Measurements from ENCODE around the gene EN2.

EN2 gene

DNA sequence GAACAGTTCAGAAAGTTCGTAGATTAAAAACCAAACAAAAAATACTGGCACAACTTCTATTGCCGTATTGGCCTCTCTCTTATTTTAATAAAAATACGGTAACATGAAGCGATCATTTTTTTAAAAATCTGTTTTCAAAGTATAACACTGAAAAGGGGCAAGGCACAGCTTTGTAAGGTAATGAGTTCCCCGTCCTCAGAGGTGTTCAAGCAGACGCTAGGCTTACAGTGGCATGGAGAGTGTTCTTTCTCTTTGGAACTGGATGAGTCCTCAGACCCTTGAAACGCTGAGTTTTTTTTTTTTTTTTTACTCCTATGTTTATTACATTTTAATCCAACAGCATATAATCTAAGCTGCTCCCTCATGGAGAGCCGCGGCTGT lies 7.8 kb downstream of the EN2 start:
- no peak for DNase-seq

DNA sequence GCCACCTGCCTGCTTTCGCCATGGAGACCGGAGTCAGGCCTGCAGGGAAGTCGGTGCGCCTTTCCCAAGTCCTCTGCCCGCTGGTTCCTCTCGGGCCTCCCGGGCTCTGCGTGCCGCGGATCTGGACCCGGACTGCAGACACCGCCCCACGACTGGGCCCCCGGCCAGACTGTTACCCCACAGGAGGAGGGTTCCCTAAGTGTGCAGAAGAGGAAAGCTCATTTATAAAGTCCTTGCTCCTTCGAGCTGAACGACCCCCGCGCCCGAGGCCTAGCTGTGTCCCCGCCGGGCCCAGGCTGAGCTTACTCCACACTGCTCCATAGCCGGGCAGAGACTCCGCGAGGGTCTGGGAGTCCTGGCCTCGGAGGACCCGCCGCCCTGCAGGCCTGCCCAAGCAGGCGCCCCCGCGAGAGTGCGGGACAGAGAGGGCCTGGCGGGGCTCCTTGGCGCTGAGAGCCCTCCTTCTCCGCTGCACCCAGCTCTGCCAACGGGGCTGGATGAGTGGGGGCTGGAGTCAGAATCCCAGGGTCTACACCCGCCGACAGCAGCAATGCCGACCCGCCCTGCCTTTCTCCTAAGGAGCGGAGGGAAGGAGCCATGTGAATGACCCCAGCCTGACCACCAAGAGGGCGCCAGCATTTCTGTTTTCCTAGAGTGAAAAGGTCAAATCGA lies 8.3 kb downstream of the EN2 start:
- no peak for DNase-seq

DNA sequence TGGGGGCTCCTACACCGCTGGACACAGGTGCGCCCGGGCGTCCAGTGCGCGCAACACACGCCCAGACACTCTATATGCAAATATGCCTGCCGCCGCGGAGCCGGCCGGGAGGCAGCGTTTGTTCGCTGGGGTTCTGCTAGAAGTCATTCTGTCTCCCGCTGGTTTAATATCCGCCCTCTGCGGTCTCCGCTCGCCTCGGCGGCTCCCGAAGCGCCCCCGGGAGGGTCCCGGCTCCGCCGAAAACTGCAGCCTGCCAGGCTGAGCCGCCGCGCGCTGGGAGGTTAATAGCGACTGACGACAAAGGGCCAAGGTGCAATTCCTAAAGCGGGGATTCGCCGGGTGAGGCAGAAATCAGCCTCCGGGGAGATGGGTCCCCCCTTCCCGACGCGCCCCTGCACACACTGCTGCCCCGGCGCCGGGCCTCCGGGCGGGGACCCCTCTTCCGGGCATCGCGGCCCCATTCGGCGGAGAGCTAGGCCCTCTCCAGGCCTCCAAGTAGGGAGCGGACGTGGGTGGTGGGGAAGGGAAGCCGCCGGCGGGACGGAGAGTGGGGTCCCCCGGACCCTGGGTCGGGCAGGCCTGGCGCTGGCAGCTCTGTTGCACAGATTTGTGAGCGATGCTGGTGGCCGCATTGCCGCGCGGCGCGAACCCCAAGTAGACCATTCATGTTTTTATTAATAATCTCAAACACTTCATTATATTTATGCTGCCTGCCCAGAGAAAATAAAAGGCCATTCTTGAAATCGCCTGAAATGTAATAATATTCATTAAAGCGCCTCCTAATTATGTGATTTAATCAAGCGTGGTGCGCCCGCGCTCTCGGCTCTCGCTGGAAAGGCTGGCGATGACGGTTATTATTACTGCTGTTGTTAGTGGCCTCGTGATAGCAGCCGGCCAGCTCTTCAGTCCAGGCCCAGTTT lies 9.1 kb downstream of the EN2 start:
- DNase-seq = no peak

DNA sequence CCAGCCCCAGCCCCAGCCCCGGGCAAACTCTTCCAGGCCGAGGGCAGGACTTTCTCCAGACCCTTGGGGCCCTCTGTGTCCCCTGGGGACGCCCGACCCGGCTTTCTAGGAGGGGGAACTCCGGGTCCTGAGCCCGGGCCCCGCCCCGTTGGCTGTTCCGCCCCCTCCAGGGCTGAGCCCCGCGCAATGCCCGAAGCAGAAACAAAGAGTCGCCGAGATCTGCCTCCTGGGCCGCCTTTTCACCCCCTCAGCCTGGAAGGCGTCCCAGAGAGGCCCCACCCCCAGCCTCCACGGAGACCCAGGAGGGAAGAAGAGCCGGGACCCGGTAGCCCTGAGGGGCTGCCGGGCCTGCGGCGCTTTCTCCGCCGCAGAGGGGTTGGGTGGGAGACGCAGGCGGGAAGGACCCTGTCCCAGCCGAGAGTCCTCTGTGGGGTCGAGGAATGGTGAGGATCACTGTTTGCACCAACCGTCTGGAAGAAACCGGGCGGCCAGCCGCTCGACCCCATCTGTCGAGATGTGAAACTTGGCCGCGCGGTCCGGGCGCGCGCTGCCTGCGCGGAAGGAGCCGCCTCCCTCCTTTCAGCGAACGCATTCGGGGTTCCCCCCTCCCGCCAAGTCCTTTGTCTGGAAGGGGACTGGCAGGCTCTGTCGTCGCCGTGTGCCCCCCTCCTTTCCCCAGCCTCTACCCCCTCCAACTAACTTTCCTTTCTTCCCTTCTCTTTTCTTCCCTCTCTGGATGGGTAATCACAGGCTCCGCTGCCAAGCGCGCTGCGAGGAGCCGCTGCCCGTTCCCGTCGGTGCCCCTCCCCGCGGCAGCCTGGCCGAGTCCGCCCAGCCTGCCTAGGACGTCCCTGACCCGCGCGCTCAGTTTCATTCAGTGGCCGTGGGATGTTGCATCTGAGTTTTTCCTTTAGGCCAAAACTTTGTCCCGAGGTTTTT lies 10.2 kb downstream of the EN2 start:
- no peak for DNase-seq

DNA sequence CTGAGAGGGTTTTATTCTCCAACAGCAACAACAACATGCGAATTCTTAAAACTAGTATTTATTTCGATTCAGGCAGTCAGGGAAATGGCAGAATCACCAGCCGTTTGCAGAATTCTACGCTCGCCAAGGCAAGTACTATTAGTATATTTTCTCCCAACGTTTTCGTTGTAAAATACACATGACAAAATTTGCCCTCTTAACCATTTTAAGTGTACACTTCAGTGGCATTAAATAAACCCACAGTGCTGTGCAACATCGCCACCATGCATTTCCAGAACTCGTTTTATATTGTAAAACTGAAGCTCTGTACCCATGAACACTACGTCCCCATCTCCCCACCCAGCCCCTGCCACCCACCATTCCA lies 10.8 kb downstream of the EN2 start:
- DNase-seq = no peak

DNA sequence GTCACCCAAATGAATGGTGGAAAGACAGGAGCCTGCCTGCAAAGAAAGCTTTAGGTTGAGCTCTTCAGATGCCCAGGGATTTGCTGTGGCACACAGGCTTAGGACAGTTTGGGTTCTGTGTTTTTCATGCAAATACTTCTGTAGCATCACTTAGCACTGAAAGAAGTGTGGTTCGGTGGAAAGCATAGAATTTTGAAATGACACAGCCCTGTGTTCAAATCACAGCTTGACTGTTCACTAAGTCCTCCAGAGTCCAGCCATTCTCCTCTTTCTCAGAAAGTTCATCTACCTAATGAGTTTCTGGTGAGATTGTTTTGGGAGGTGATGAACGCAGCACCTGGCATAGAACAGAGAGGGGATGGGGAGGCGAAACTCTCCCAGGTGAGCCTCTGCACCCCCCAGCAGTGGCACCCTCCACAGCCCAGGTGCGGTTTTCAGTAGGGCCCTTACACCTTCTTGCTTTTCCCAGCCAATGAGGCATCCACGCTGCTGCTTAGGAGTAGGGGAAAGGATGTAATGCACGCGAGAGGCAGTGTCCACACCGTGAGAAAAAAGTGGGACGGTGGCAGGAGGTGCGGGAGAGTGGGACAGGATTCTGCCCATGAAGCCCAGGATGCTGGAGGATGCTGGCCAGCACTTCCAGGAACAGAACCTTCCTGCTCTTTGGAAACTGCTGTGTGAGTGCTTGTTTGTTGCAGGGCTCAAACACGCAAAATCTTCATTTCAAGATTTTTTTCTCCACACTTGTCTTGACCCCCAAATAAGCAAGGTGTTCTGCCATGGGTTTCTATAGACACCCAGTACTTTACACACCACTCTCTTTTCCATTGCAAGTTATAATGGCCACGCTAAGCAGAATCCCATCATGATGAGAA lies 11.6 kb downstream of the EN2 start:
- DNase-seq = no peak

DNA sequence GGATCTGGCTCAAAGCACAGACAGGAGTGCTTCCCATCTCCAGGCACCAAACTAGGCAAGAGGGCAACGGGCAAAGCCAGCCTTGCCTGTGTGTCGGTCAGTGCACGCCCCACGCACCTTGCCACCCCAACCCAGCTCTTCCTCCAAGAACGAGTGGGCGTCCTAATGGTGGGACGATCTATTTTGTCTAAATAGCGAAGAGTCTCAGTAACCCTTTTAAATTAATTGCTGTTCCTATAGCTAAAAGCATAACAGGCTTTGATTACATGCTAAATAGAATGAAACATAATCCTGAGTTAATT lies 12.2 kb downstream of the EN2 start:
- no peak for DNase-seq

DNA sequence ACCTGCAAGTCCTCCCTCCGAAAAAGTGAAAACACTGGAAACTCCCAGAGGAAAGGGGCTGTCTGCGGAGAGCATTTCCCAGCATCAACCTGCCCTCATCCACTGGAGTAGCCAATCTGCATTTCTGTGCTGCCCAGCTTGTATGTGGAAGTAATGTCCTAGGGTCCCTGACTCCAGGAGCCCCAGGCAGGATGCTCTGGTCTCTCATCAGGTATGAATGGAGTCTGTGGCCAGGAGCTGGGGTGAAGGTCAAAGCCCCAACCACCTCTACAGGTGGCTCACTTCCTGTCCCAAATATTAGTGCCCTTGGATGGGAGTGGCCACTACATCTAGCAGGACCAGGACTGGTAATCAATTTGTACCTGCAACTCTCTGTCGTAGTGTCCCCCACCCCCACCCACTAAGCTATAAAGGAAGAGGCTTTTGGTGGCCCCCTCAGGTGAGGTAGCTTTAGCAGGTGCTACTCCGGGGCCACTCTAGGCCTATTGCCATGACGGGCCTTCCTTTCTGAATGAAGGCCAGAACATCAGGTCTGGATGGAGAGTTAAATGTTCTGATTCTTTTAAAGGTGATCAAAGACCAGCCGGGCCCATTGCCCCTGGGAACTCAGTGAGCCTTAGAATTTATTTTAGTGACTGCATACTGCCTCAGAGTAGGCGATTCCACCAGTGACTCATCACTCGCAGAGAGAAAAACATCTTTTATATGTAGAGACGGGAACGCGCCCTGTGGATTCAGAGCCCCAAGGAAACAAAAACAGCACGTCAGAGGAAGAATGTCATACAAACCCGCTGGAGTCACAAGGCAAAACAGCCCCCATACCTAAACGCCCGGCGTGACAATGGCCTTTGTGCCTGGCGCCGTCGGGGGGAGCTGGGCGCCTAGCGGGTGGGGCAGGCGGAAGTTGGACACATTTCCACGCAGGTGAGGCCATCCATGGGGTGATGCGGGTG lies 13.0 kb downstream of the EN2 start:
- DNase-seq = no peak

DNA sequence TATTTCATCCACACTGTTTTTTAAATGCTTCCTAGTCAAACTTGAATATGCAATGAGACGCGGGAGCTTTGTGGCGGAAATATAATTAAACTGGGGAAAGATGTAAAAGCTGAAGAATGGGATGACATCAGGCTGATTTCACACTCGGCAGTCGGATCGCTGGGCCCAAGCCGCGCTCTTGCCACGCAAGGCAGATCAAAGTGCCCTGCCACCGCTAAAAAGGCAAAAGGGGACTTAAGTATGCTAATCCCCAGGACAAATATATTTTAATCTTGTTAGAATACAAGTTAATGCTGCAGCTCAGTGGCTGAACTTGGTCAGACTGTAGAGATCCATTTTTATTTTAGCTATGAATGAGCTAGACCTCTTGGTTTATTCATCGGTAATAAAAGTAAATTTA lies 13.8 kb downstream of the EN2 start:
- no peak for DNase-seq

DNA sequence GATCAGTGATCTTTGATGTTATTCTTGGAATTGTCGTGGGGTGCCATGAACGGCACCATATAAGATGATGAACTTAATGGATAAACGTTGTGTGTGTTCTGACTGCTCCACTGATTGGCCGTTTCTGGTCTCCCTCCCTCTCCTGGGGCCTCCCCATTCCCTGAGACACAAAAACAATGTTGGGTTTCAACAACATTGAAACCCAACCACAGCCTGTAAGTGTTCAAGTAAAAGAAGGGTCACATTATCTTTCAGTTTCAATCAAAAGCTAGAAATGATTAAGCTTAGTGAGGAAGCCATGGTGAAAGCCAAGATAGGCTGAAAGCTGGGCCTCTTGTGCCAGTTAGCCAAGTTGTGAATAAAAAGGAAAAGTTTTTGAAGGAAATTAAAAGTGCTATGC lies 19.5 kb downstream of the EN2 start:
- DNase-seq = no peak

DNA sequence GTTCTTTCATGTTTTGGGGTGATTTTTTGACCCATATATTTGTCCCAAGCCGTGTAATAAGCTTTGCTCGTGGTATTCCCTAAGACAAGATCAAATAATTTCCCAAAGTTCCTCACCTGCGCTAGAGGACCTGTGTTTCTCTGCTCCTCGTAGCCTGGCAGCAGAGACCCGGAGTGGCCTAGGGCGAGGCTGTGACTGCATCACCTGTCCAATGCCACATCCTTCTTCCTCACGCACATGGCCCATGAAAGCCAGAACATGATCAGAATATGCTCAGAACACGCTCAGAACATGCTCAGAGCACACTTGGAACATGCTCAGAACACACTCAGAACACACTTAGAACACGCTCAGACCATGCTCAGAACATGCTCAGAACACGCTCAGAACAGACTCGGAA lies 23.8 kb downstream of the EN2 start:
- no peak for DNase-seq

DNA sequence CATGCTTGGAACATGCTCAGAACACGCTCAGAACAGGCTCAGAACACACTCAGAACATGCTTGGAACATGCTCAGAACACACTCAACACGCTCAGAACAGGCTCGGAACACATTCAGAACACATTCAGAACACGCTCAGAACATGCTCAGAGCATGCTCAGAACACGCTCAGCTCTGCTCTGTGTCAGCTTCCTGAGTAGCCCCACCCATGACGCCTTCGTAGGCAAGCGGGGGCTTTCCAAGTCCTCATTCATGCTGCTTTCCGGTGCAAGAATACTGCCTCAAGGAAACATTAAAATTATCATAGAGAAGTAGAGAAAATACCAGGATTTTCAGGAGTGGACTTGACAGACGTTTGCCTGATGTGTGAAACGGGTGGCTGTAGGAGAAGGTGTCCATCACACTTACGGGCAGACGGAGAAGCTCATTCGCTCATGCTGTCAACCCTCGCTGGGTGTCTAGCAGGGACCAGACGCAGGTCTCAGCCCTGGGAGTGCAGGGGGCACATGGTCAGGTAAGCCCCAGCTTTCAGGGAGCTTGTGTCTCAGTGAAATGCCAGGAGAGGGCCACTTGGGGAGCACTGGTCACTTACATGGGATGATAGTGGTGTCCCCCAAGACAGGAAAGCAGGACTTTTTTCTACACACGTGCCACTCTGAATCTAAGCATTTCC lies 24.7 kb downstream of the EN2 start:
- DNase-seq = no peak

DNA sequence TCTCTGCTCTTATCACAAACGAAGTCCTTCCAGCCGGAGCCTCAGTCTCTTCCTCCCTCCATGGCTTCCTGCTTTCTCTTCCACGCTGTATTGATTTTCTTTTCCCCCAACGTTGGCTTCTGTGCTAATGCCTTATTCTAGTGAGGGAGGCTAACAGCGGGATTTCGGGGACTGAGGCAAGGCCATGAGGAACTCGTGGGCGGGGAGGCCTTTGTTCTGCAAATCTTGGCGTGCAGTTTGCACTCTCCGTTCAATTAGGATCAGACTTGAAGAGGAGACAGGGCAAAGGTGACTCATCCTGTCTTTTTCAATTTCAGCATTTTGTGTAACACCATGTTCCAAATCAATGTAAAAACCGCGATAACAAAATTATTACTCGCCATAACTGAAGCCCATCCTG lies 25.3 kb downstream of the EN2 start:
- DNase-seq = no peak

DNA sequence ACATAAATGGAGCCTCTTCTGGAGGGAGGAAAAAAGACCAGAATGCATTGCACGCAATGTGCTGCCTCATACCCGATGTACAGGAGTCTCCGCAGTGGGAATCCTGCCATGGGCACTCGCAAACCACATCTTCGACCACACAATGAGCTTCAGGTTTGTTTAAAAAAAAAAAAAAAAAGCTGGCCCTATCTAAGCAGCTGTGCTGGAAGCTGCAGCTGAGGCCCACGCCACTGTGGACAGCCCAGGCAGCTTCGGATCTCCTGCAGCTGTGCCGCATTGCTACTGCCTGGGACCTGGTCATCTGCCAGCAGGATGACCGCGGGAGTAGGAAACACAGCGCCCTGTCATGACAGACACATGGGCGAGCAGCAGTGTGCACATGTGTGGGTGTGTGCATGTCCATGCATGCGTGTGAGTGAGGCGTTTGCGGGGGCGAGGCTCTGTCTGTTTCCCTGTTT lies 26.0 kb downstream of the EN2 start:
- DNase-seq = no peak

DNA sequence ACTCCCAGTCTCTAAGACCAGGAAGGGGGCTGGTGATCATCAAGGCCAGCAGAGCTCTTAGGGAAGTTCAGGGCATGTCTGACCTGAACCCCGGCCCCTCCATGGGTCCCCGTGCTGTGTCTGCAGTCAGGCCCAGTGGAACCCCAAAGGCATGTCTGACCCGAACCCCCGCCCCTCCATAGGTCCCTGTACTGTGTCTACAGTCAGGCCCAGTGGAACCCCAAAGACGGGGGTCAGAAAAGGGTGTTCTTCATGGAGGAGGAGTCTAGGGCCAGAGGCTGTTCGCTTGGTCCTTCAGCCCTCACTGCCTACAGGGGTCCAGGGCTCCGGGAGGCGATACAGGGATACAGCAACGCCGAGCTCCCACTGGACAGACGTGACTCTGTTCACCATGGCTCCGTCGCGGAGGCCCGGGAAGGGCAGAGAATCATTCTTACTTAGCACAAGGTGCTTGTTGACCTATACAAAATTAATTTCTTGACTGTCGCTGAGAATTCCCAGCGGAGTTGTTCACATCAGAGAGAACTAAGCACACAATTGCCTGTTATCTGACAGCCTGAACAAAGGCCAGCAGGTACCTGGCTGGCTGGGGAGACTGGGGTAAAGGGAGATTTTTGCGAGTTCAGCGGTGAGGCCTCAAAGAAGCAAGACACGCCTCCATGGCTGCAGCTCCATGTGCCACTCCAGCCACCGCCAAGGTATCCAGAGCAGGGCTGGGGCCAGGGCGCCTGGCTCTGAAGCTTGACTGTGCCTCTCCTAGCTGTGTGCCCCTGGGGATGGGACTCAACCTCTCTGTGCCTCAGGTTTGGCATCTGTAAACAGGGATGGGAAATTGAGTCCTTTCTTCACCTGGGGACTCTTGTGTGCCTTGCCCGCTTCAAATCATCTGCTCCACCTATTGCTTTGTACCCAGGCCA lies 26.8 kb downstream of the EN2 start:
- DNase-seq = no peak

DNA sequence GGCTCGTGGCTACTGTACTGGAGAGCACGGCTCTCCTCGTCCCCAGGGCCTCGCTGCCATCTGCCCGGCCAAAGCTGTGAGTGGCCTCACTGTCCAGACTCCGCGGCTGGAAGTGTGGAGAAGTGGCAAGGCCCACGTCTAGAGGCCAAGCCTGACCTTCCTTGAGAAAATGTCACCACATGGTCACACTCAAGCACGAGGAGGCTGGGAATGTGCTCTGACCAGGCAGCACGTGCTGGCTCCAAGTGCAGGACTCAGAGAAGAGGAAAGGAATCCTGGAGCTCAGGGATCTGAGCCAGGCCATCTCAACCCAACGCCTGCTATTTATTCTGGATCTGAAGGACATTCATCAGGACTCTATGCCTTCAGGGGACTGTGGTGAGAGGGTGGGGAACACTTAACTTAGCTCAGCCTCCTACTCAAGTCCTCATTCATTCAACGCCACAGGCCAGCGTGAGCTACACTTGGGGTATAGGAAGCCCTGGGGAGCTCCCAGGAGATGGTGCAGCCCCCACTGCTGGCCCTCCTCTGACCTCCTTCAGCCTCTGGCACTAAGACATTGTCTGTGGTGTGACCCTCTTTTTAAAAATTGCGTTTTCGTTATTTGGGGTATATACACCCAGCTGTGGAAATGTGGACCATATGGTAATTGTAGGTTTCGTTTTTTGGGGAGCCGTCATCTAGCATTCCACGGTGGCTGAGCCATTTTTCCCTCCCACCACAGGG lies 29.0 kb downstream of the EN2 start:
- no peak for DNase-seq

DNA sequence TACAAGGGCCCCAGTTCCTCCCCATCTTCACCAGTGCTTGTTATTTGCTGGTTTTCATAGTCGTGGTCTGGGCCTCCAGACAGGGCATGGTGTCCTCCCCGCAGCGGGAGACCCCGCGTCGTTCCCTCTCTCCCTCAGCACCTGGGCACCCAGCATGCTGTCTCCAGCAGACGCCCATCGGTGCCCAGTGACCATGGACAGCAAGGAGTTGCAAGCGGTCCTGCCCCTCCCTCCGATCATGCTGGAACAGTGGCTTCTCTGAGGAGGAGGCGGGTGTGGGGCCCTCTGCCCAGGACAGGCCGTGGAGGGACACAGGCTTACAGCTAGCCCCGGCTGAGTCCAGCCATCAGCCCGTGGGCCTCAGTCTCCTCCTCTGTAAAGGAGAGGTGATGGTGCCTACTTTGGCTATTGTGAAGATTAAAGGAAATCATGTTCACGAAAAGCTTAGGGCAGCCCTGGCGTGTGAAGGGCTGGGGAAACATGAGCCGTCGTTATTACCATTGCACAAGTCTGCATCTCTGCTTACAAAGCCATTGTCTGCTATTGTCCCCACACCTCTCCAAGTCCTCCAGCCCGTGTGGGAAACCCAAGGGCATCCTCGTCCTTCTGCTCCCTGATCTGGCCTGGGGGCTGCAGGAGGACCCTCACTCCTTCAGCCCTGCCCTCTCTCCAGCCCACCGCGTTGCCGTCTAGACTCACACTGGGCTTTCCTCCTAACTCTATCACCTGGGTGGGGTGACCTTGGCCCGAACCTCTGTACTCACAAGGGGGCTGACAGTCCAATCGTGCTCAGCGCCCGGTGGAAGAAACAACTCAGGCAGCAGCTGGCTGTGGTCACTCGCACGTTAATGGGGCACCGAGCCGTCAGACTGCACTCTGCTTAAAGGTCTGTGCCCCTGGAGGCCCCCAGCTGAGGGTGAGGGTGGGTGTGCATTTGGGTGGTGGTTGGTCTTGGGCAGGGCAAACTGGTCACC lies 29.9 kb downstream of the EN2 start:
- no peak for DNase-seq

All from NCI-H446 treated with DMSO at 0.1 percent for 48 hours (cell line).